ENCODE data around the gene UTS2B.

GRCh38 chr3:191263850-191264249 is 66.5 kb downstream of the UTS2B start:
- TF ChIP-seq POLR2A (IDR thresholded peaks at IDR 0.05; ENCODE audit: low read depth, low read length), result no peak
- no peak for TF ChIP-seq POLR2AphosphoS5 (IDR thresholded peaks at IDR 0.05; ENCODE audit: low read depth, low read length)
- TF ChIP-seq TAF1 (IDR thresholded peaks at IDR 0.05; ENCODE audit: borderline replicate concordance, low read depth, low read length), result no peak
